SW480 (cell line): Measurements from ENCODE around the gene PRKCQ.
"Not testable (repeated sequence)": the region's sequence is repeated elsewhere in the genome, so short reads cannot be mapped to it uniquely, and the experiment has no call there.

Source experiments
- DNase-seq: peaks from one replicate; pipeline ENCODE4 v3.0.0-alpha.2; 2016; ENCODE audit warnings: low spot score

PRKCQ gene

DNA sequence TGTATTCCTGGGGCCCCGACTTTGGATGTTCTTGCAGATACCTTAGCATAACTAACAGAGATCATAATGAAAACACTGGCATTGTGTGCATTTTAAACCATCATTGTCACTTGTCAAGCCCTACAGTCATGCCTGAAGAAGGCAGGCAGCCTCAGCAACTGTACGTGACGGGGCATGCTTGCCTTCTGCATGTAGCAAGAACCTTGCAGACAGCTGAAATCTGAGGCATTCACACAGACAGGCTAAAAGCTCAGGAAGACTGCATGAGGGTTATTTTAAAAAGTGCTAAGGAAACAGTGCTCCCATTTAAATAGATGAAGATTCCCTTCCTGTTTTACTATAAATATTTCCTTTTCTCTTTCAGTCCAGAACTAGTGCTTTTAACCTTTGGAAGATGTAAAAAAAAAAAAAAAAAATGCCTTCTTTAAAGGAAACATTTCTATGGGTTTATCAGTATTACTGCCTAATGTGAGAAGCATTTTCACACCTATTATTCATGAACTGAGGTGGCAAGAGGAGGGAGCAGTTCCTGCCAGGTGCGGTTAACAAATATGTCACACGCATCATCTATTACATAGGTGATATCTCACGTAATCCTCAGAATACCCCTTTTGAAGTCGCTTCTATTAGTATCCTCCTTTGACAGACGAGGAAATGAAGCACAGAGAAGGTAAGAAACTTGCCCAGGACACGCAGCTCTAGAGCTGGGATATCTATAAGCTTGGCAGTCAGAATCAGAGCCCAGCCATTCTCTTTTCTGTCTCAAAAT lies 88.1 kb downstream of the PRKCQ start:
- no peak for DNase-seq

DNA sequence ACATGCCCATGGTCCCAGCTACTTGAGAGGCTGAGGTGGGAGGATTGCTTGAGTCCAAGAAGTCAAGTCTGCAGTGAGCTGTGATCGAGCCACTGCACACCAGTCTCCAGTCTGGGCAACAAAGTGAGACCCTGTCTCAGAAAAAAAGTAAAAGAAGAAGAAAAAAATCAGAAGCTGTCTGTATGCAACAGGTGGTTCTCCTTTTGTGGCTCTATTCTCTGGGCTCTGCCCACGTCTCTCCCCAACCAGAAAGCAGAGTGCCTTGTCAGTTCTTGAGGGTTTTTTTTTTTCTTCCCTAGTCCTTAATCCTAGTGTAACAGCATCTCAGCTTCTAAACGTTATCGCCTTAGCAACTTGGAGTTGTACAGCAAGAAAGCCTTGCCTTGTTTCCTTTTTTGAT lies 89.5 kb downstream of the PRKCQ start:
- DNase-seq: no peak

DNA sequence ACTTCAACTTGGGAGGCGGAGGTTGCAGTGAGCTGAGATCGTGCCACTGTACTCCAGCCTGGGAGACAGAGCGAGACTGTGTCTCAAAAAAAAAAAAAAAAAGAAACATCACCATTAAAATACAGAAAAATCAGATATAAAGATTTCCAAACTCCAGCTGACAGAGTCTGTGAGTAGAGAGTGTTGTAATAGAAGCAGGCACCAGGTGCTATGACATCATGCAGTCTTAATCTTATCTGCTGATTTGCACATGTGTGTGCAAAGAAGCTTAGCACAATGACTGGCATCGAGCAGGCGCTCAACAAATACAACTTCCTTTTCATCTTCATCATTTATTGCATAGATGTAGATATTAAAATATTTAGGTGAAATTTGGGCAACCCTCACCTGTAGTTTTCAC lies 92.2 kb downstream of the PRKCQ start:
- DNase-seq: no peak

DNA sequence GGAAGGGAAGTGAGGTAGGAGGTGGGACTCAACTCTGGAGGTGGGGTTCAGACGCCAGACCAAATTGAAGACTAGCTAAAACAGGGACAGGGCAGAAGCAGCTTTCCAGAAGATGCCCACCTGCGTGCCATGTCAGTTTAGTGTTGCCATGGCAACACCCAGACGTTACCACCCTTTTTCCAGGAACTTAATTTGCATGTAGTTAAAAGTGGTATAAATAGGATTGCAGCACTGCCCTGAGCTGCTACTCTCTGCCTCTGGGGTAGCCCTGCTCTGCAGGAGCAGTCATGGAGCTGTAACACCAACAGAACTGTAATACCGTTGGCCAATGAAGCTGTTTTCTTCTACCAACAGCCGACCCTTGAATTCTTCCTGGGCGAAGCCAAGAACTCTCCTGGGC lies 93.8 kb downstream of the PRKCQ start:
- no peak for DNase-seq

DNA sequence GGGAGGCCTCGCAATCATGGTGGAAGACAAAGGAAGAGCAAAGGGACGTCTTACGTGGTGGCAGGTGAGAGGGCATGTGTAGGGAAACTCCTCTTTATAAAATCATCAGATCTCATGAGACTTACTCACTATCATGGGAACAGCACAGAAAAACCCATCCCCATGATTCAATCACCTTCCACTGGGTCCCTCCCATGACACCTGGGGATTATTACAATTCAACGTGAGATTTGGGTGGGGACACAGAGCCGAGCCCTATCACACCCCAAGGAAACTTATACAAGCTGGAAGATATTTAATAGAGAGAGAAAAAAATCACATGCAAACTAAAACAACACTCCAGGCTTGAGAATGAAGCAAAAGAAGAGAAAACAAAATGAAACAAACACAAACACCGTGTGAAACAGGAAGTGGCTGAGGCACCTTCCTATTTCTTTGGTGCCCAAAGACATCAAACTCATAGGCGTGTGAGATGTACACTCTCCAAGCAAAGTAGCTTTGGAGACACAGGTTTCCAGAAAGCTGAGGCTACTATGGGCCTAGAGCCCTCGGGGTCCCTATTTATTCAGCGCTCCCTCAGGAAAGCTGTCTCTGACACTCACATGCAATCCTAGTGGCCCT lies 97.2 kb downstream of the PRKCQ start:
- DNase-seq: no peak

DNA sequence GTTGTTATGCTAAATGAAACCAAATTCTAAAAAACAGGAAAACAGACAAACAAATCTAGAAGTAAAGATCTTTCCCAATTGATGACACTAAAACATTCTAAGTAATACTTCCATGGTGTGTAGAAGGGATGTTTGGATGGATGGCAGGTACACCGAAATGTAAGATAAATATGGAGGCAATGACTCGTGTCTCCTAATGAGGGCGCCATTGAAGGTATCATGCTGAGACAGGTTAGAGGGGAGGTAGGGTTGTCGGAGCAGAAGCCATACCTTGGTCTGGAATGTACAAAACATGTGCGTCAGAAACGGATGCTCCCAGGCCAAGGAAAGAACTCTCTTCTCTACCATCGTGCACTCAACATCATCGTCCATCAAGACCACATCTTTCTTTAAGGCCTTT lies 101.4 kb downstream of the PRKCQ start:
- DNase-seq: no peak

DNA sequence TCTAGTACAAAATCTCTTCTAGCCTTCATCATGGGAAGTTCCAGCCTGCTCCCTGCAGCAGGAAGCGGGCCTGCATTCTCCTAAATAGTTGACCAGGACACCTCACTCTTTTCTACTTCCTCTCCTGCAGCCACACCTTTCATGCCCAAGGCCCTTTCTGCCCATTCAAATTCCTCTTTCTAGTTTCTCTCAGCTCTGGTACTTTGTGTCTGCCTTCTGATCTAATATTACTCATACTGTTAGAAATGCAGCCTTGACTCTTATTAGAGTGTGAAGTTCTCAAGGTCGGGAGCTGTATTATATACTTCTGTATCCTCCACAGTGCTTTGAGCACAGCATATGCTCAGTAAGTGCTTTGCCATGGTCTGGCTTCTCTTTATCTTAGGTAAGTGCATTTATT lies 103.1 kb downstream of the PRKCQ start:
- DNase-seq: no peak

DNA sequence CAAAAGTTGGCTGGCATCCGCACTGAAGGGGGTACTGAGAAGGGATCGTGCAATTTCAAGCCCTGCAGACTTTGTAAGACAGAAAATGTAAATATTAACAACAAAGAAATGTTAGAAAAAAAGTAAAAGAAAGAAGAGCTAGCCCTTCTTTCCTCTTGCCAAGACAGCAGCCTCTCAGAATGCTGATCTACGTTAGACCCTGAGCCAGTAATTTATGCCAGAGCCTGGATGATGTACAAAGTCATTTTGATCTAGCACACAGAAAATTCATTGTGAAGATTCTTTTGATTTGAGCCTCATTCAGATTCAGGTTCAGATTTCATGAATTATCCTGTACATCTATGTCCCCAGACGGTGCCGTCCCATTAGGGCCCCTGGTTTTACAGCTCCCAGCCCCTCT lies 105.2 kb downstream of the PRKCQ start:
- no peak for DNase-seq

DNA sequence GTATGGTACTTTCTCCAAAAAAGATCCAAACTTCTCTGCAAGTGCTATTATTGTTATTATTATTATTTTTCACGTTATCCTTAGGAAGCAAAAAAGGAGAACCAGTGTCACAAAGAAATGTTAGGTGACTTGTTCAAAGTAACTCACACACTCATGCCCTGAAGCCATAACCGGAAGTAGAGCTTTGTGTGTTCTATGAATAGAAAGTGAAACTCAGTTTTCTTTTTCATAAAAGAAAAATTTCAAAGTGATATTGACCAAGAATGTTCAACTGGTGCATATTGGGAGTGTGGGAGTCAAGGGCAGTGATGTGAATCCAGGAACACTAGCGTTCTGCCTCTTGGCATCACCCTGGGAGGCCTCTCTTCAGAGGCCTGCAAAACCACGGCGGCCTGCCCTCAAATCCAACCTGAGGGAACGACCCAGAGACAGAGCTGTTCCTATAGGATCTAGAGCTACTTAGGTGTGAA lies 106.1 kb downstream of the PRKCQ start:
- DNase-seq: no peak

DNA sequence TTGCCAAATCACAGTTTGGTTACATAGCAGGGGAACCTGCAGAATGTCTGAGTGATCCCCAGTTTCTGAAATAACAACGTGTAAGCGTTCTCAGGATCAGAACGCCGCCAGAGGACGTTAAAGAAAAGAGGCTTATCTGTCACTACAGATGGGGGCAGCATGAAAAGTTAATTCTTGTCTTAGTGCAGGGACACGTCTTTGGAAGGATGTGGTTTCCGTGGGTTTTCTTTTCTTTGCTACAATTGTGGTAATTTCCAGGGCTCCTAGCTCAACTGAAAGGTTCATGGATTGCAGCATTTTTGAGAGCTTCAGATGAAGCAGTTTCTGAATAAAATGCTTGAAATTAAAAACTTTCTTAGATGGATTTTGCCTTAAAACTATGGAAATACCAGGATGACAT lies 106.6 kb downstream of the PRKCQ start:
- DNase-seq: no peak

DNA sequence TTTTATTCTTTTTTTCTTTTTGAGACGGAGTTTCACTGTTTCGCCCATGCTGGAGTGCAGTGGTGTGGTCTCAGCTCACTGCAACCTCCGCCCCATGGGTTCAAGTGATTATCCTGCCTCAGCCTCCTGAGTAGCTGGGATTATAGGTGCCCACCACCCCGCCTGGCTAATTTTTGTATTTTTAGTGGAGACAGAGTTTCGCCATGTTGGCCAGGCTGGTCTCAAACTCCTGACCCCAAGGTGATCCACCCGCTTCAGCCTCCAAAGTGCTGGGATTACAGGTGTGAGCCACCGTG lies 107.4 kb downstream of the PRKCQ start:
- DNase-seq: not testable (repeated sequence)

DNA sequence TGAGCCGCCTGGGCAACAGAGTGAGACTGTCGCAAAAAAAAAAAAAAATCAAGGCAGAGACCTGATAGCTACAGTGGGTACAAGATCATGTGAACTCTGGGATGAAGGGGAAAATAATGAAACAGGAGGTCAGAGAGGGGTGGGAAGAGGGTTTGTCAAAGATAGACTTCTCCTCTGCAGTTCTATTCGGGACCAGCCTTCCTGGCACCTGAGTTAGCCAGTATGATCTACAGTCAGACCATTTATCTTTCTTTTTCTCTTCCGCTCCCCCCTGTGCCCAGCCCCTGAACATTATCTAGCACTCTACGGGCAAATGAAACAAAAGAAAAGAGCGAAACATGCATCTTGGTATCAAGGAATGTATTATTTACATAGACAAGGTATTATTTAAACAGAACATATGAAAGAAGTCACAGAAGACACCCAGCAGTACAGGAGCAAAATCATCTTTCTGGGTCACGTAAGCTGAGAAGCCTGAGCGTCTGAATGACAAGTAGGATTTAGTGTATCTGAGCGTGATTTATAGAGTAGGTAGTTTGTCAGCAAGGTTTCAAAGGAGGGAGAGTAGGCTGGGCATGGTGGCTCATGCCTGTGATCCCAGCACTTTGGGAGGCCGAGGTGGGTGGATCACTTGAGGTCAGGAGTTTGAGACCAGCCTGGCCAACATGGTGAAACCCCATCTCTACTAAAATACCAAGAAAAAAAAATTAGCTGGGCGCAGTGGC lies 109.0 kb downstream of the PRKCQ start:
- no peak for DNase-seq

DNA sequence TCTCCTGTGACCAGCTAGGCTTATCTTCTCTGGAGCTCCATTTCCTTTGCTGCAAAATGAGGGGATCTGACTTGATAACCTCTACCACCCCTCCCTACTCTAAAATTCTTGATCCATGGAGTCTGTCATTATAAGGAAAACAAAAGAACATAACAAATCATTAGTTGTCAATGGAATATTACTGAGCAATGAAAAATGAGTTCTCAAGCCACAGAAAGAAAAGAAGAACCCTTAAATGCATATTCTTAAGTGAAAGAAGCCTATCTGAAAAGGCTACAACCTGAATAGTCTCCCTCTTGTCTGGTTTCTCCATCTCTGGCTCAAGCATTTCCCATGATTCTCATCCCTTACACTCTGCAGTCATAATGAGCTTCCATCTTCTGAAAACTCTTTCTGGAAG lies 110.4 kb downstream of the PRKCQ start:
- DNase-seq: no peak

DNA sequence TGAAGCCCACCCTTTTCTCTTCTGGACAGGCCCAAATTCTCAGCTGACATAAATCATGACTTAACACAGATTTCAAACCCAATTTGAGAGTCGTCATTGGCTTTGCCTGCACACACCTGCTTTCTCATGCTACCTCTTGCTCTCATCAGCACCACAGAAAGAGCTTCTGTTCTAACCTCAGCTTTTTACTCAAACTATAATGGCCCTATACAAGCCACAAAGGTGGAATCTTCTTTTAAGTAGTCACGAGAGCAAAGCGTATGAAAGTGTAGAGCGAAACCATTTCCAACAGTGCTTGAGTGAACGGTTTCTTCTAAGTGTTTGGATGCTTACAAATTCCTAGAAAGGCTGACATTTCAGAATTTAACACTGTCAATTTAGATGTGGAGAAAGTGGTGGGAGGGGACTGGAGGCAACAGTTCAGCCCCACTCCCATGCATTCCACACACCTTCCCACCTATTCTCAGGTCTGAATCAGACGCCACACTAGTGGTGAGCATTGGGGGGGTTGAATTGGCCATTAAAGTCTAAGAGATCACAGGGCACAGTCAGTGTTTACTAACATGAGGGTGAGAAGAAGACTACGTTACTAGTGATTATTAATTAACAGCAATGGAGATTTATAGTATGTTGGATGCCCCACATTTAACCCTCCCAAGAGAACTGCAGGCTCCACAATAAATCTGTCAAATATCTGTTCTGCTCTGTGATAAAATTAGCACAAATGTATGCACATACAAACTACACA lies 114.0 kb downstream of the PRKCQ start:
- DNase-seq: no peak

DNA sequence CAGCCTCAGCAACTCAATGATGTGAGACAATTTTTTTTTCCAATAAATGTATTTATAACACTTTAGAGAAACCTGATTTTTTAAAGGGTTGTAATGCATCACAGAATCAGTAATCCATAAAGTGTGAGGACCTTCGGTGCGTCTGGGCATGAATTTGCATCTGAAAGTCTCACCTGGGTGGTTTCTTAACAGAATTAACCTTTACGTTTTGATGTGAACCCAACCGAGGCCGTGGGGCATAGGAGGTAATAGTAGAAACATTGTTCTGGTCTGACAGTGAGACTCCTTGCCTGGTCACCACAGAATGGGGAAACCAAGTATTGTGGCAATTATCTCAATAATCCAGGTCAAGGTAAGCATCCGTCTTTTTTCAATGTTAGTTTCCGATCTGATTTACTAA lies 114.6 kb downstream of the PRKCQ start:
- DNase-seq: no peak

DNA sequence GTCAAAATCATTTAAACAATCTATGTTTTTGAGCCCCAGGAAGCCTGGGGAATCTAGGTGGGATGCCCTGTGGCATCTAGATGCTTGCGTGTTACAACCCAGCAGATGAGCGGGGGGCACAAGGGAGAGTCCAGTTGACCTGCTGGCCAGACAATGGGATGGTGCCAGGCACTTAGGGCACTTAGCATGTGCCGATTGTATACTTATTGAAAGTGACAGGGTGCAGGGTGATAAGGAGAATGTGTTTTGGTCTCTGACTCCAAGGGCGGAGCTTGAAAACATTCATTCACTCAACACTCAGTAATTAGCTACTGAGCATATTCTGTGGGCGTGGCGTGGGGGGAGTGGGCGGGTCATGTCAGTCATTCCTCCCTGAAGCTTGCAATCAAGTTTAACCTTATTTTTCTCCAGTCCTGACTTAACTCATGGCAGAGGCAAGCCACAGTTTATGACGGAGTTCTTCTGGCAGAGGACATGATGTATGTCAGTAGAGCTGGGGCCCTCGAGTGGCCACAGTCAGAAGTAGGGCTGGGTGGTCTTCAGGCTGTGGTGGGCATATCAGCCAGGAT lies 115.1 kb downstream of the PRKCQ start:
- DNase-seq: no peak

DNA sequence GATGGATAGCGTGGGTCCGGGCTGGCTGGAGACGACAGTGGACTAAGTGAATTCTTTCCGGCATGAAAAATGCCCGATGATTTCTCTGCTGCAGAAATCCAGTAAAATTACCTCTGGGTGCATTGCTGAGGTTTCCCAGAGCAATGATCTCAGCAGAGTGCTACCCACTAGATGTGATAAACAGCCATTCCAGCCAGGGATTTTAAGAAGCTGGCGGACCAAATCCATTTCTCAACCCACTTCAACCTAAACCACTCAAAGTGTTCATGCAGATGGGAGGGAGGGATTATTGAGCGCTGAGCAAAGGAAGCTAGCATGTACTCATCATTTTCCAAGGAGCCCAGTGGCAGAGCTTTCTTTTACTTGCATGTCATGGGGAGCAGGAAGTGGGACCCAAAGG lies 116.7 kb downstream of the PRKCQ start:
- no peak for DNase-seq

DNA sequence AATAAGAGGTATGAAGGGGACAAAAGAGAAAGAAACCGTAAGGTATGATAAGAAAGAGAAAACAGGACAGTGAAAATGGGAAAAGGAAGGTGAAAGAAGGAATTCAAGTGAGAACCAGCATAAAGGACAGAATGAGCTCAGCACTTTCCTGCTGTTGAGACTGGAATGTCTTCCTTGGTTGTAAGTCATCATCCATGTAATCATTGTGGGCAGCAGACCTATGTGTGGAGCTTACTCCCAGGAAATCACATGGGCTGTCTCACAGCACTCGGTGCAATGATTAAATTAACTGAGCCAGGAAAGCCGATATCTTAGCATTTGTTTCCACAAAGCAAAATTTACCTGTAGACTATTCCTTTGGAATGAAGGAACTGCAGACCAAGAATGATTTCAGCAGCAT lies 118.1 kb downstream of the PRKCQ start:
- no peak for DNase-seq

DNA sequence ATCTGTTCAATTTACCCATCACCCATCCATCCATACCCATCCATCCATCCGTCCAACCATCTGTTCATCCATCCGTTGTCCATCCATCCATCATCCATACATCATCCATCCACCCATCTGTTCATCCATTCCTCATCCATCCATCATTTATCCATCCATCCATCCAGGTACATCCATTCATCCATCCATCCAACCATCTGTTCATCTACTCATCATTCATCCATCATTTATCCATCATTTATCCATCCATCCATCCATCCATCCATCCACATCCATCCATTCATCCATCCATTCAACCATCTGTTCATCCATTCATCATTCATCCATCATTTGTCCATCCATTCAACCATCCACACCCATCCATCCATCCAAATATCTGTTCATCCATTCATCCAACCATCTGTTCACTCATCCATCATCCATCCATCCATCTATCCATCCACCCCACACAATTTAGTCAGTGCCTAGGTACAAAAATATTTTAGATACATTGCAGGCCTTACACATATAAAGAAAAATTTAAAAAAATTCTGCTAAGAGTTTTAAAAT lies 119.1 kb downstream of the PRKCQ start:
- no peak for DNase-seq

DNA sequence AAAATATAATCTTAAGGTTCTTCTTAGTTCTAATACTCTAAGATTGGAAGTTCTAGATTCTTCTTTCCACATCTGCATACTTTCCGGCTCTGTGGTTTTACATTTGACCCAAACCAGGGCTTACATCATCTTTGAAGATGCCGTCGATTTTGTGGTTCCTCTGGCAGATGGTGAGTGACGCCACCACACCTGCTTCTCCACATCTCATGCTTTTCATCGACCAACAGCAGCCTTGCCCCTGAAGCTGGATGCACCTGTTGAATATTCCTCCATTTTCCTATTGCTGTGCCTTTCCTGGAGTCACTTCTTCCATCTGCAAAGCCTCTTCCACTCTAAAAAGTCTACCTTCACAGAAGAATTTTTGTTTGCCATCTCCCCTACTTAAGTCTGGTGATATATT lies 121.3 kb downstream of the PRKCQ start:
- DNase-seq: no peak

DNA sequence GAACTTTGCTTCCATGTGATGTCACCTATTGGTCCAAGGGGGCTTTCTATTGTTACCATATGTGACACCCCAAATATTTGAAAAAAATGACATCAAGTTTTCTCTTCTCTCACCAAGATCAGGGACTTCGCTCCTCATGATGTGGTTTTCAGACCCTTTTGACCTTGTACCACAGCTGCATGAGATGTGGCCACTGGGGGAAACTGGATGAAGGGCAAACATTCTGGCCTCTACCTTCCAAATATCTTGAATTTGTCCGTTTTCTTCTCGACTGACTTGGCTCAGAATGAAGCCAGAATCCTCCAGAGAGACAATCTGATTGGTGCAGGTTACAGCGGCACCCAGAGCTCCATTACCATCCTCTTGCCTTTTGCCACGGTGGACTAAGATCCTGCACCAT lies 122.7 kb downstream of the PRKCQ start:
- DNase-seq: no peak

DNA sequence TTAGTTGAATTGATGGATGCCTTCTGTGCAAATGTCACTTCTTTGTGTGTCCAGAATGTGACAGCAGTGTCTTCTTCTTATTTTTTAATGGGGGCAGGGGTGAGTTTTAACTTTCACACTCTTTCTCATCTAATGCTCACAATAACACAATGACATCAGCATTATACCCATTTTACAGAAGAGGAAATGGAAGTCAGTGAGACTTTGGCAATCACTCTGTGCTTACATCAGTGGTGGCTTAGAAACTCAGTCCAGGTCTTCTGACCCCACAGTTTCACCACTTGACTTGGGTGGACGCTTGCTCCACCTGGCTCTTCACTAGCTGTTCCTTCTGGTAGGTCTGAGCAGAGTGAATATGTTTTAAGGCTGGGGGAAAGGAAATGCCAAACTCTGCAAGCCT lies 124.0 kb downstream of the PRKCQ start:
- DNase-seq: no peak
